HG02973 (cell line): ENCODE measurements around the gene PRAMEF20.

Source experiments
- ATAC-seq: cut with Tn5 transposase; IDR thresholded peaks from one replicate; pipeline ENCODE4 v1.9.1; 2021; ENCODE audit warnings: moderate library complexity; ENCODE audit not compliant: unreplicated experiment

PRAMEF20 gene

GRCh38 chr1:13461977-13462376, 51.7 kb downstream of the PRAMEF20 start:
- ATAC-seq: no peak

- ATAC-seq: no peak
Observed at GRCh38 chr1:13462682-13463081, 52.4 kb downstream of the PRAMEF20 start.

GRCh38 chr1:13465515-13465914, 55.3 kb downstream of the PRAMEF20 start:
- no peak for ATAC-seq

GRCh38 chr1:13469343-13469742, 59.1 kb downstream of the PRAMEF20 start:
- ATAC-seq: no peak
